Activated CD8-positive, alpha-beta memory T cell treated with anti-CD3 and anti-CD28 coated beads for 4 hours (primary cell): ENCODE measurements around the gene MOCOS.
A peak's percentile ranks its signal among the peaks of the same experiment; 100 is the strongest.
"Not testable (repeated sequence)": the region's sequence is repeated elsewhere in the genome, so short reads cannot be mapped to it uniquely, and the experiment has no call there.

Experiments
- DNase-seq, 2 donors: peaks; one replicate each; pipeline ENCODE4 v3.0.0-alpha.2; 2020; ENCODE audit warnings: low read depth in 2 of 2

The MOCOS gene, protein sequence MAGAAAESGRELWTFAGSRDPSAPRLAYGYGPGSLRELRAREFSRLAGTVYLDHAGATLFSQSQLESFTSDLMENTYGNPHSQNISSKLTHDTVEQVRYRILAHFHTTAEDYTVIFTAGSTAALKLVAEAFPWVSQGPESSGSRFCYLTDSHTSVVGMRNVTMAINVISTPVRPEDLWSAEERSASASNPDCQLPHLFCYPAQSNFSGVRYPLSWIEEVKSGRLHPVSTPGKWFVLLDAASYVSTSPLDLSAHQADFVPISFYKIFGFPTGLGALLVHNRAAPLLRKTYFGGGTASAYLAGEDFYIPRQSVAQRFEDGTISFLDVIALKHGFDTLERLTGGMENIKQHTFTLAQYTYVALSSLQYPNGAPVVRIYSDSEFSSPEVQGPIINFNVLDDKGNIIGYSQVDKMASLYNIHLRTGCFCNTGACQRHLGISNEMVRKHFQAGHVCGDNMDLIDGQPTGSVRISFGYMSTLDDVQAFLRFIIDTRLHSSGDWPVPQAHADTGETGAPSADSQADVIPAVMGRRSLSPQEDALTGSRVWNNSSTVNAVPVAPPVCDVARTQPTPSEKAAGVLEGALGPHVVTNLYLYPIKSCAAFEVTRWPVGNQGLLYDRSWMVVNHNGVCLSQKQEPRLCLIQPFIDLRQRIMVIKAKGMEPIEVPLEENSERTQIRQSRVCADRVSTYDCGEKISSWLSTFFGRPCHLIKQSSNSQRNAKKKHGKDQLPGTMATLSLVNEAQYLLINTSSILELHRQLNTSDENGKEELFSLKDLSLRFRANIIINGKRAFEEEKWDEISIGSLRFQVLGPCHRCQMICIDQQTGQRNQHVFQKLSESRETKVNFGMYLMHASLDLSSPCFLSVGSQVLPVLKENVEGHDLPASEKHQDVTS

DNA sequence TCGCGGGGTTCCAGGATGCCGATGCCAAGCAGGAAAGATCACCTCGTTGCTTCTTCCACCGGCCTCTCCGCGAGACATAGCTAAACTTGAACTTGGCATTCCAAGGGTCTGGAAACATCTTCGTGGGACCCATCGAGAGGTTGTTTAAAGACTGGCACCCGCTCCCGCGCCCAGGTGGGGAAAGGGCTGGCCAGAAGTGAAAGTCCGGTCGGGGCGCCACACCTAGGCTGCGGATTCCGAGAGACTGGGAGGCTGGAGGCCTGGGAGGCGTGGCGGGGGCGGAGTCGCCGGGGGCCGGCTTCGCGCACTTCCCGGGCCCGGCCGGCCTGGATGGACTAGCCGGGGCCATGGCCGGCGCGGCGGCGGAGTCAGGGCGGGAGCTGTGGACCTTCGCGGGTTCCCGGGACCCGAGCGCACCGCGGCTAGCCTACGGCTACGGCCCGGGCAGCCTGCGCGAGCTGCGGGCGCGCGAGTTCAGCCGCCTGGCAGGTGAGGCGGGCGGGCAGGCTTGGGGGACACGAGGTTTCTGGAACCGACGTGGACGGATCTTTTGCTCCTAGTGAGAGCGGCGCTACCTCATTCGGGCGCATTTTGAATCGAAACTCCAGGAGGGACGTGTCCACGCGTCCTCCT, at the start of gene MOCOS:
TSS of gene MOCOS (plus strand) at position 305 of the 633 bp plus-strand sequence. CDS start at position 348, 43 bp downstream.
- peak in 1 of 2 donors; percentile 5 for DNase-seq

DNA sequence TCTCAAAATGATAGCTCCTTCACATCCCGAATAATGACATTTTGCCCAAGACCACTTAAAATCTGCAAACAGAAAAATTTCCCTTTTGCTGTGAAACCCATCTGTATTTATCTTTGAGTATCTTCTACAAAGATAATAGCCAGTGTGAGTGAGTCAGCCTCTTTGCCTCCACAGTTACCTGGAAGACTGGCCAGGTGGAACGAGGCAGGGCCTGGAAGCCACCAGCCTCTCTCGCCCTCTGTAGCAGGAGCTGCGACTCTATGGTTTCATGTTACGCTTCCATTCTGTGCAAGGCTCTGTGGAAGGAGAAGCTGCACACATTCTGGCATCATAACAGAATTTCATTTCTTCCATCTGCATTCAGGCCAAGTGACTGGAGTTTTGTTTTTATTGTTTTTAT, 48.1 kb upstream of the MOCOS start:
- DNase-seq, result no peak

DNA sequence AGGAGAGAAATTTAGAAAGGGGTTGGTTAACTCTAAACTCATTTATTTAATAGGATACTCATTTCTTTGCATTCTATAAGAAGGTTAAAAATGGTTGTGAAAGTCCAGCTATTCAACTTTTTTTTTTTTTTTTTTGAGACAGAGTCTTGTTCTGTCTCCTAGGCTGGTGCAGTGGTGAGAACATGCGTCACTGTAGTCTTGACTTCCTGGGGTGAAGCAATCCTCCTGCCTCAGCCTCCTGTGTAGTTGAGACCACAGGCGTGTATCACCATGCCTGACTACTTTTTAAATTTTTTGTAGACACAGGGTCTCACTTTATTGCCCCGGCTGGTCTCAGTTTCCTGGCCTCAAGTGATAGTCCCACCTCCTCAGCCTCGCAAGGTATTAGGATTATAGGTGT, 45.7 kb upstream of the MOCOS start:
- DNase-seq, result no peak

DNA sequence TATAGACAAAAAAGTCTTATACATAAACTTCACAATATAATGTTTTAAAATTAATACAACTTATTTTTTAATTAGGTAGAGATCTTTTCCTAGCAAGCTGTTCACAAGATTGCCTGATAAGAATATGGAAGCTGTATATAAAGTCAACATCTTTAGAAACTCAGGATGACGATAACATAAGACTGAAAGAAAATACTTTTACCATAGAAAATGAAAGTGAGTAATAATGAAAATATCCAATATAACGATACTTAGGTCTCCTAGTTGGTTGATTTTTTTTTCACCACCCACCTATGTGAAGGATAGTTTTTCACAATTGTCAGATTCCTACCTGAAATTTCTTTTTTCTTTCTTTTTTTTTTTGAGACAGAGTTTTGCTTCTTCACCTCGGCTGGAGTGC, 44.5 kb upstream of the MOCOS start:
- no peak for DNase-seq

DNA sequence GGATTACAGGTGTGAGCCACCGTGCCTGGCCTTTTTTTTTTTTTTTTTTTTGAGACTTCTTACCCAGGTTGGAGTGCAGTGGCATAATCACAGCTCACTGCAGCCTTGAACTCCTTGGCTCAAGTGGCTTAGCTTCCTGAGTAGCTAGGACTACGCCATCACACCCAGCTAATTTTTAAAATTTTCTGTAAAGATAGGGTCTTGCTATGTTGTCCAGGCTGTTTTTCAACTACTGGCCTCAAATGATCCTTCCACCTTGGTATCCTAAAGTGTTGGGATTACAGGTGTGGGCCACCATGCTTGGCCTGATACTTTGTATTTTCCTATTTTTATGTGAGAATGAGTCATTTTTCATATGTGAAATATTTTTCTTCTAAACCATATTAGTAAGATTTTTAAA, 43.9 kb upstream of the MOCOS start:
- DNase-seq, result no peak

DNA sequence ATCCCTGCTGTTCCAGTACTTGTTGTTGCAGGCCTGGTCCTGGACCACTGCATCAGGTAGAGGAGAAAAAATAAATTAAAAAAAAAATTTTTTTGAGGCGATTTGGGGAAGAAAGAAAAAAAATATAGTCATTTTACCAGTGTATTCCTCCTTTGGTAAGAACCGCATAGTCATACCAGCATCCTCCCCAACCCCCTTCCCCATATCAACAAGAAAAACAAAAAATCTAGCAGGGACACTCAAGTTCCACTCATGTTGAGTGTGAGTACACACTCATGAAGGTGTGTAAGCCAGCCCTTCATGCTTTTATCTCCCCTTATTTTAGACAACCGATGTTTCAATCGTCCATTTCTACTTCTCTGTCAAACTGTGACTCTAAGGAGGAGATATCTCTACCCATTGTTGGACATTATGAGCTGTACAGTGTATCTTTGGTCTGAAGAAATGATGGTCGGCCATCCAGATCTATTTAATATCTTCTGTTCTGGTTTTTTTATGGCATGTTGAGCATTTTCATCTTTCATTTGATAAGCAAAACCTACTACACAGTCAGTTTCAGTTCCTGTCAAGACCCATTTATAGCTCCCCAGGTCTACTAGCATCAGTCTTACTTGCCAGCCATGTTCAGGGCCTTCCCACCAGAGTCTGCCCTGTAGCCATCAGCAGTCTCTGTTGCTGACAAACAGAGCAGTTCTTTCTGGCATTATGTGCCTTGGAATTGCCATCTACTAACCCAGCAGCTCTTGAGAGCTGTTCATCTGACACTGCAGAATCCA, 37.6 kb upstream of the MOCOS start:
- DNase-seq, result no peak

DNA sequence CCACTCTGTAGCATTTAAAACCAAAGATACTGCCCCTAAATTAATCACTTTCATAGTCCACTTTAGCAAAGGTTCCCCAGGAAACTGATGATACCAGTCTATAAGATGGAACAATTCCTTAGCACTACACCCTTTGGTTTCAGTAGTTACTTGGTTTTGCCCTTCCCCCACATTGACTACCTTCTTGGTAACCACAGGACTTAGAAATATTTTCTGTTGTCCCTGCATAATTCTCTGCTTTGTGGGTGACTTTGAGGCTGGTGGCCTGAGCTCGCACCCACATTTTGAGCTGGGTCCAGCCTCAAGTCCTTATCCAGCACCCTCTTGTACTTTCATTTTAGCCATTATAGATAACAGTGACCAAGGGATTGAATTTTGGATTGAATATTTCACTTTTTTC, 34.5 kb upstream of the MOCOS start:
- DNase-seq, result no peak

DNA sequence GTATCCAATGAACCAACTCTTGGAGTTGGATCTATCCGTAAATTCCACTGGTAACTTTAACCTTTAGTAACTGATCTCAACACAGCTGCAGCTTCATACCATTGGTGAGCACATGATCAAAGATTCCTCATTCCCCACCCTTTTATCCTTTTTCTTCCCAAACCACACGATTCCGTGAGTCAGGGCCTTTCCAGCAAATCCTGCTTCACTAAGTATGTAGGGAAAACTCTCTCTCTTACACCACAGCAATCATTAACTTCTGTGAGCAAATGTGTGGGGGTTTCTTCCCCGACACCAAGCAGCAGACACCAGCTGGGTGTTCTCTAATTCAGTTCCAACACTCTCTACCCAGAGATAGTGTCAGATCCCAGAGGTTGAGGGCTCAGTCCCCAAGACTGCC, 34.1 kb upstream of the MOCOS start:
- no peak for DNase-seq

DNA sequence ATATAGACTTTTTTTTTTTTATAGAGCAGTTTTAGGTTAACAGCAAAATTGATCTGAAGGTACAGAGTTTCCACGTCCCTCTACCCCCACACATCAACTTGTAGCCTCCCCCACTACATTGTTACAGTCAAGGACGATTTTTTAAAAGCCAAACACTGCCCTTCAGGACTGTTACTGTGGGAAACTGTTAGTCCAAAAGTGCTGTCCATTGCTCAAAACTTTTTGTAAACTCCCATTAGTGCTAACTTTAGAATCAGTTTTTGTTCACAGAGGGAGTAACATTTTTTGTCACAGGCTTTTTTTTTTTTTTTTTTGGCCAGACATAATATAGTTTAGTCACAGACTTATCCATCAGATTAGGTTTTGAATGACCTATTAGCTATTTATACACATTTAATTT, 33.5 kb upstream of the MOCOS start:
- DNase-seq, result no peak

DNA sequence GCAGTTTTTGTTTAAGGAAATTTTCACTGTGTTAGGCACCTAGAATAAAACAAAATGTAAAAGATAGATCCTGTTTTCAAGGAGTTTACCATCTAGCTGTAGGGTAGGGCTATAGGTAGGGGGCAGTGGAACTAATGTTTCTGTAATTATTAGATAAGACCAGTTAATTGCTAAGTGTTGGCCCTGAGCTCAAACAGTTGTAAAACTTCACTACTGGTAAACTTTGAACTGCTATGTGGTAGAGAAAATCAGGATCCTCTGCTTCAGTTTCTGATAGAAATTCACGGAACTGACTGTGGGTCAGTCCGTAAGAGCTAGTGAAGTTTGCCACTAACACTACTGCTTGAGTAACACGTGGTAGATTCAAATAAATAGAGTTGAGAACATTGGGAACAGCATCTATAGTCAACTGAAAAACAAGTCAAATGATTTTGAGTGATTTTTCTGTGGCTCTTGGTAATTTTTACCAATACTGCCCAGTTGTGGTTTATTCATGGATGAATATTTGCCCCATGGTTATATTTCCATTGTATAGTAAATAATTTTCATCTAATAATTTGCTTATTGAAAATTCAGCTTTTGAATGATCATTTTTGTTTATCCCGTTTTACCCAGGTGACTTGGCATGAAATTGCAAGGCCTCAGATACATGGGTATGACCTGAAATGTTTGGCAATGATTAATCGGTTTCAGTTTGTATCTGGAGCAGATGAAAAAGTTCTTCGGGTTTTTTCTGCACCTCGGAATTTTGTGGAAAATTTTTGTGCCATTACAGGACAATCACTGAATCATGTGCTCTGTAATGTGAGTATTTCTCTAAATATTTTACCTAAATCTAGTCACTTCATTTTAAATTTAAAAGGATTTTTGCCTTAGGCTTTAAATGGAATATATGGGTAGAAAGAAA, 31.2 kb upstream of the MOCOS start:
- no peak for DNase-seq

DNA sequence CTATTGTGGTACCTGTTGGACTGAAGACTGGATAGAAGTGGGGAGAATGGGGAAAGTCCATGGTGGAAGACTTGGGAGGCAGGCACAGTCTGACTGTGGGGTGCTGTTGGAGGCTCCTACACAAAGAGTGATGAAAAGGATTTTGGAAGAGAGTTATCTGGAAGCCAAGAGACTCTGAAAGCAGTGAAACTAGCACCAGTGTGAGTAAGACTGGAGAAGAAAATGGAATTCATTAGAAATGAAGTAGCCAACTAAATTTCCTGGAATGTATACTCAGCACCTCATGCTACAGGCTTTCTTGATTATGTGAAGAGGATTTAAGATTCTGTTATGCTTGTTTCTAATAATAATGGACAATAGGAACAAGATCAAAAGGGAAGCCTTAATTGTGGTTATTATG, 29.9 kb upstream of the MOCOS start:
- no peak for DNase-seq

DNA sequence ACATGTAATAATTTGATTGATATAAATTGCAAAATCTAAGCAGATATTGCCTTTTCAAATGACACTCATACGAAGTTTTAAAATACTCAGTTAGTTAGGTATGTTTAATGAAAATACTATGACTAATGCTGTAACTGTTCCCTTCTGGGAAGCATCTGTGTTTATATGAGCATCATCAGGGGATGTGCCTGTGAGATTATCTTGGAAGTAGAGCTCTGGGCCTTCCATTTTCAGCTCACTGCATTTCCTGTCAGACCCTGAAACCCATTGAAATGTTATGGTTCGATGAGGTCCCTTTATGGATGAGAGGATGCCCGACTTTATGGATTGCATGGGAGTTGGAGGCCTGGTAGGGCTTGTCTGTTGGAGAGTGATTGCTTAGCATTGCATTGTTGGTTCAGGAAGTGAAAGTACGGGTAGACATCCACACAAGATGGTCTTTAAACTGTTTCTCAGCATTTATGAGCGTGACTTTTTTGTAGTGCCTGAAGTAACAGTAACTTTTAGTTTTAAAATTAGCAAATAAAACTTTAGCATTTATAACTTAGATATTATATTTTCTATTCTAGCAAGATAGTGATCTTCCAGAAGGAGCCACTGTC, 28.9 kb upstream of the MOCOS start:
- no peak for DNase-seq

DNA sequence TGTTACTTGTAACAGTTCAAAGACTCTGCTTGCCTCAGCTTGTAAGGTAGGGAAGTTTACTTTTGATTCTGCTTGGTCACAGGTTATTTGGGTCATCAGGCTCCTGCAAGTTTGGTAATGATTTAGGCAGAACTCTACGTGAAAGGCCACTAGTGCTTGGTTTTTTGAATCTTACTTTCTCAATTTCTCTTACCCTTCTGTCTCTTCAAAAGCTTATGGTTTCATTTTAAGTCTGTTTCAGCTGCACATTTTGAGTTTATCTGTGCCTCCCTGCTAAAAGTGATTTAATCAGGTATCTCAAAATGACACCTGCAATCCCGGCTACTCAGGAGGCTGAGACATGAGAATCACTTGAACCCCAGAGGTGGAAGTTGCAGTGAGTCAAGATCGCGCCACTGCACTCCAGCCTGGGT, 26.3 kb upstream of the MOCOS start:
- DNase-seq, result no peak

DNA sequence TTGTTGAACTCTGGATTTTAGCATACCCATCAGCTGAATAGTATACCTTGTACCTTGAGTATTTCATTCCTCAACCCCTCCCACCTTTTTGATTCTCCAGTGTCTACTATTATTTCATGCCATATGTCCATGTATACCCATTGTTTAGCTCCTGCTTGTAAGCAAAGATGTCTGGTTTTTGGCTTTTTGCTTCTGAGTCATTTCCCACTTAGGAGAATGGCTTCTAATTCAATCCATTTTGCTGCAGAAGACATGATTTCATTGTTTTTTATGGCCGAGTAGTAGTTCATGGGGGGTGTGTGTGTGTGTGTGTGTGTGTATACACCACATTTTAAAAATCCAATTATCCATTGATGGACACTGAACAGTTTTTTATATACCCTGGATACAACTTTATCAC, 24.3 kb upstream of the MOCOS start:
- no peak for DNase-seq

DNA sequence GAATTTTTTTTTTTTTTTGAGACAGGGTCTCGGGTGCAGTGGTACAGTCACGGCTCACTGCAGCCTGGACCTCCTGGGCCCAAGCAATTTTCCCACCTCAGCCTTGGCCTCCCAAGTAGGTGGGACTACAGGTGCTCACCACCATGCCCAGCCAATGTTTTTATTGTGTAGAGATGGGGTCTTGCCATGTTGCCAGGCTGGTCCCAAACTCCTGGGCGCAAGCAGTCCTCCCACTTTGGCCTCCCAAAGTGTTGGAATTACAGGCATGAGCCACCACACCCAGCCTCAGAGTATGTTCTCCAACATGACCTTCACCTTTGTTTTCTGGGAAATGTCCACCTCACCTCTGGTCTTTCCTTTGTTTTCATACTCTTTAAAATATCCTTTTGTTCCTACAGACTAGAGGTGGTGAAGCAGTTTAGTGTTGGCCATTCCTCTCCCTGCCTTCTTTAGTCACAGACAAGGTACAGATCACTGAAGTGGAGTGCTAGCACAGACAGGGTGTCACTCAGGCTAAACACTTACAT, 19.5 kb upstream of the MOCOS start:
- no peak for DNase-seq

DNA sequence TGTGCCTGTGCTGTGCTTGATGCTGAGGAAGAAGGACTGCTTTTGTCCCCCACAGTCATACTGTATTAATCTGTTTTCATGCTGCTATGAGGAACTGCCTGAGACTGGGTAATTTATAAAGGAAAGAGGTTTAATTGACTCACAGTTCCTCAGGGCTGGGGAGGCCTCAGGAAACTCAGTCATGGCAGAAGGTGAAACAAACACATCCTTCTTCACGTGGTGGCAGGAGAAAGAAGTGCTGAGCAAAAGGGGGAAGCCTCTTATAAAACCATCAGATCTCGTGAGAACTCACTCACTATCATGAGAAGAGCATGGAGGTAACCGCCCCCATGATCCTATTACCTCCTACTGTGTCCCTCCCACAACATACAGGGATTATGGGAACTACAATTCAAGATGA, 19.0 kb upstream of the MOCOS start:
- DNase-seq, result not testable (repeated sequence)

DNA sequence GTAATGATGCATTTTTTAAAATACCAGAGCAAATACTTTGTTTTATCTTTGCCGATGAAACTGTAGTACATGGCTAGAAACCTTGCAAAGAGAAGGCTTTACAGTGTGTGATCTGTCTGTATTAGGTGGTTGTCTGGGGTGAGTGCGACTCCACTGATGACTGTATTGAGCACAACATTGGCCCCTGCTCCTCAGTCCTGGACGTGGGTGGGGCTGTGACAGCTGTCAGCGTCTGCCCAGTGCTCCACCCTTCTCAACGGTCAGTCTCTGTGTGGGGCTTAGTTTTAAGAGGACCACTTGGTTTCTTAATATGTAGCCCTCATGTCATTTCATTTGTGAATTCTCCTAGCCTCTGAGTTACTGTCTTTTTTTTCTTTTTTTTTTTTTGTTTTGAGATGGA, 17.4 kb upstream of the MOCOS start:
- no peak for DNase-seq

DNA sequence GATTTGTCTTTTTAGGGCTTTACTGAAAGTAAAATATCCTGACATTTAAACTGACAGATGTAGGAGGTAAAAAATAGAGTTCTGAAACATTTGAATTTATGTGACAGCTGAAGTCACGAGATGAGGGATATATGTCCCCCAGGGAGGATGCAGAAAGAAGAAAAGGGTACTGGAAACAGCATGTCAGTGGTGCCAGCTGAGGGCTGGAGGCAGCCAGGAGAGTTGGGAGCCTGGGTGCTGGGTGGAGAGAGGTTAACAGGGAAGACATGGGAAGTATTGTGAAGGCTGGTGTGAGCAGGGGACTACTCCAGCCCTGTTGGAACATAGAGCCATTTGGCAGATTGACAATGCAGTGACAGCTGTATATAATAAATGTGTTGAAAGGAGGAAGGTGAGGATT, 11.8 kb upstream of the MOCOS start:
- DNase-seq, result no peak

DNA sequence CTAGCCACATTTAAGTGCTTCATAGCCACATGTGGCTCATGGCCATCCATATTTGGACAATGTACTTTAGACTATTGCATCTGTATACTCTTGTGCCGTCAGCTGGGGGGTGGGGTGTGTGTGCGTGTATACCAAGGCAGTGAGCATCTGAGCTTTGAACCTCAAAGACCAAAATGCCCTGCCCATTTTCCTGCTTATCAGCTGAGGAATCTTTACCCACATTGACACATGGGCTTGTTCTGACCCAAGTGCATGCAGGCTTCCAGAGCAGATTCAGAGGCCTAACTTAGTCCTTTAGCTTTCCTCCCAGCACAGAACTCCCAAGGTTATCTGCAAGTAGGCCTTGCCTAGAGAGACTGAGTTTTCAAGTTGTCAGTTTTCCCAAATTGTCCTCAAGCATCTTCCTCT, 11.1 kb upstream of the MOCOS start:
- no peak for DNase-seq

DNA sequence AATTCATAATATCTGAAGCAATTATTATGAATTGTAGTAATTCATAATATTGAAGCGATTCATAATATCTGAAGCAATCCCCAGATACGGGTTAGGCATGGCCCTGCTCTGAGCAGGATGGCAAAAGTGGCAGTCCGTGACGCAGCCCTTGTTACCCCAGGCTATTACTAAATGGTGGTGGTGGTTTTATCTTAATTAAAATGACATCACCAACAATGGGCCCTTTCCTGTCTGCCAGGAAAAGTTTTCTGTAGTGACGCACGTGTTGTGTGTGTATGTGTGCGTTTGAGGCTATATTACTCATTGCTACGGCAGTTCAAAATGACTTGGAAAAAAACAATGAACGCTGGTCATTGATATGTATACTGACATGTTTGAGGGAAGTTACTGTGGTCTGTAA, 10.6 kb upstream of the MOCOS start:
- no peak for DNase-seq
